ENCODE results near the gene UBR3.
"Not testable (repeated sequence)": the region's sequence is repeated elsewhere in the genome, so short reads cannot be mapped to it uniquely, and the experiment has no call there.

UBR3 gene

DNA sequence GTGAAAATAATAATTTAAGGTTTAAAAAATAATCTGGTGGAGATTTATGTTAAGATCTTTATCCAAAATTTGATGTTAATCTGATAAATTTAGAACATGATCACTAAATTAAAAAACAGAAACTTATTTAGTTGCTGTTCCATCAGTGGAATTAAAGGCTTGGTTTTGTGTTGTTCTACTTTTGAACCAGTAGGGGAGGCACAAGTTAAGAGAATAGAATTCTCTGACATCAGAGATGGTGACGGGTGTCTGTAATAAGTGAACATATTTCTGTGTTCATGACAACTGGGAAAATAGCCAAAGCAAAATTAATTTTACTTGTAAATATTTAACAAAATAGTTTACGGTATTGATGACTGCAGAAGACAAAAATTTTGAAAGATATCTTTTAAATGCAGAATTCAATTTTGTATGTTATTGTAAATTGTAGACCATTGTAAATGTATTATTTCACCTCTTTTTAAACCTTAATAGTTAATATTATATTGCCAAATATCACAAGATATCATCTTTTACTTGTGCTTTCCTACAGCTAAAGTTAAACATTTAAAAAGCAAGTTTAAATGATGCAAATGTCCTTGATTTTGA is 106.0 kb downstream of the UBR3 start:
- ChIA-PET CTCF (no interaction called here), POLR2A (ENCODE audit: low non-redundant PET) (no interaction called here)
- peak; percentile 36 for DNase-seq (ENCODE audit: low spot score)
- no peak overlapping the region for H3K27ac ChIP-seq
- TF ChIP-seq, protein P1, sequence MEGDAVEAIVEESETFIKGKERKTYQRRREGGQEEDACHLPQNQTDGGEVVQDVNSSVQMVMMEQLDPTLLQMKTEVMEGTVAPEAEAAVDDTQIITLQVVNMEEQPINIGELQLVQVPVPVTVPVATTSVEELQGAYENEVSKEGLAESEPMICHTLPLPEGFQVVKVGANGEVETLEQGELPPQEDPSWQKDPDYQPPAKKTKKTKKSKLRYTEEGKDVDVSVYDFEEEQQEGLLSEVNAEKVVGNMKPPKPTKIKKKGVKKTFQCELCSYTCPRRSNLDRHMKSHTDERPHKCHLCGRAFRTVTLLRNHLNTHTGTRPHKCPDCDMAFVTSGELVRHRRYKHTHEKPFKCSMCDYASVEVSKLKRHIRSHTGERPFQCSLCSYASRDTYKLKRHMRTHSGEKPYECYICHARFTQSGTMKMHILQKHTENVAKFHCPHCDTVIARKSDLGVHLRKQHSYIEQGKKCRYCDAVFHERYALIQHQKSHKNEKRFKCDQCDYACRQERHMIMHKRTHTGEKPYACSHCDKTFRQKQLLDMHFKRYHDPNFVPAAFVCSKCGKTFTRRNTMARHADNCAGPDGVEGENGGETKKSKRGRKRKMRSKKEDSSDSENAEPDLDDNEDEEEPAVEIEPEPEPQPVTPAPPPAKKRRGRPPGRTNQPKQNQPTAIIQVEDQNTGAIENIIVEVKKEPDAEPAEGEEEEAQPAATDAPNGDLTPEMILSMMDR (conservative IDR thresholded peaks at IDR 0.05; ENCODE audit: low read depth): peak; percentile 82

DNA sequence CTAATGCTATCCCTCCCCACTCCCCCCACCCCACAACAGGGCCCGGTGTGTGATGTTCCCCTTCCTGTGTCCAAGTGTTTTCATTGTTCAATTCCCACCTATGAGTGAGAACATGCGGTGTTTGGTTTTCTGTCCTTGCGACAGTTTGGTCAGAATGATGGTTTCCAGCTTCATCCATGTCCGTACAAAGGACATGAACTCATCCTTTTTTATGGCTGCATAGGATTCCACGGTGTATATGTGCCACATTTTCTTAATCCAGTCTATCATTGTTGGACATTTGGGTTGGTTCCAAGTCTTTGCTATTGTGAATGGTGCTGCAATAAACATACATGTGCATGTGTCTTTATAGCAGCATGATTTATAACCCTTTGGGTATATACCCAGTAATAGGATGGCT is 109.4 kb downstream of the UBR3 start:
- H3K27ac ChIP-seq; POLR2A ChIA-PET (ENCODE audit: low non-redundant PET); DNase-seq (ENCODE audit: low spot score); CTCF ChIA-PET: not testable (repeated sequence)

DNA sequence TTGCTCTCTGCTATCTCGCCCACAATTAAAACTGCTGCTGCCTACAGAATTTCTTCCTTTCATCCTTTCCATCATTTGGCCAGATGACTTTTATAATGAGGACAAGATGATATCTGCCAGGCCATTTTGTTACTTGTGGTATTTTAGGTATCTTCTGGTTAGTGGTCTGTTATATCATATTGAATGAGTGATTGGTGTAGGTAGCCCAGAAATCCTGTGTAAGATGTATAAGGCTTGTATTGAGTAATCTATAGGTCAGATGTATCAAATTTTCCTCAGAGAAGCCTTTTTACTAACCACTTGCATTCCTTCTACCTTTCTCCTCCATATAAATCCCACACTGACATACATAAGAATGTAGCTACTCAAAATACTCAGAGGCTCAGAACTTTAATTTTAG is 118.3 kb downstream of the UBR3 start:
- ChIA-PET POLR2A (ENCODE audit: low non-redundant PET) (no interaction called here), CTCF (no interaction called here)
- TF ChIP-seq, protein P1 (conservative IDR thresholded peaks at IDR 0.05; ENCODE audit: low read depth): no peak
- H3K27ac ChIP-seq: no peak overlapping the region
- no peak for DNase-seq (ENCODE audit: low spot score)

DNA sequence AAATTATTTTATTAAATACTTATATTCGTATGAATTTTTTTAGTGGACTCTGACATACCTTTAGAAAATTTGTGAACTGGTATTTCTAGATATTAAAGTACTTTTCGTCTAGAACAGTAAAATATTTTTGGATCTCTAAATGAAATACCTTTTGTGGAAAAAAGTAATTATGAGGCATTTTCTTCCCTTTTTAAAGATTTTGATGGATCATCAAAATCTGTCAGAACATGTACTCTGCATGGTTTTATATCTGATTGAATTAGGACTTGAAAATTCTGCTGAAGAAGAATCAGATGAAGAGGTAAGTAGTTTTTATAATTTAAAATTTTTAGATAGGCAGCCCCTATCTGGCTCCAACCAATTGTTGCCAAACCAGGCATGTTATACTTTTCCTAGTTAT is 118.8 kb downstream of the UBR3 start:
- CTCF ChIA-PET: no interaction called here
- no peak for DNase-seq (ENCODE audit: low spot score)
- TF ChIP-seq, protein P1 (conservative IDR thresholded peaks at IDR 0.05; ENCODE audit: low read depth): no peak
- POLR2A ChIA-PET (ENCODE audit: low non-redundant PET): no interaction called here
- no peak overlapping the region for H3K27ac ChIP-seq

DNA sequence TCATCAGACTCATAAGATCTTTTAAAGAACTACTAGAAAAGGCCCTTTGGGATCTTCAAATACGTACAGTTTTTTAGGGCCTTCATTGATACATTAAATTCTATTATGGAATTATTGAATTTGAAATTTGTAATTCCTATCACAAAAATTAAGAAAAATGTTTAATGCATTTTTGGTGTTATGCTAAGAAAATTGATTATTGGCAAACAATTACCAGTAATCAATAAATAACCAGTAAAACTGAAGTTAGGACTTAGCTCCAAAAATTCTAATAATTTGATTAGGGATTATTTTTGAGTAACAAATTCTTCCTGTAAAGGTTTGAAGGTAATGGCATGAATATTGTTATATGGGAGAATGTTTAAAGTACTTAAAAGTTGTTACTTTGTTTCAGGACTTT is 119.3 kb downstream of the UBR3 start:
- ChIA-PET CTCF (no interaction called here), POLR2A (ENCODE audit: low non-redundant PET) (no interaction called here)
- TF ChIP-seq, protein P1 (conservative IDR thresholded peaks at IDR 0.05; ENCODE audit: low read depth): no peak
- DNase-seq (ENCODE audit: low spot score): no peak
- H3K27ac ChIP-seq: no peak overlapping the region

DNA sequence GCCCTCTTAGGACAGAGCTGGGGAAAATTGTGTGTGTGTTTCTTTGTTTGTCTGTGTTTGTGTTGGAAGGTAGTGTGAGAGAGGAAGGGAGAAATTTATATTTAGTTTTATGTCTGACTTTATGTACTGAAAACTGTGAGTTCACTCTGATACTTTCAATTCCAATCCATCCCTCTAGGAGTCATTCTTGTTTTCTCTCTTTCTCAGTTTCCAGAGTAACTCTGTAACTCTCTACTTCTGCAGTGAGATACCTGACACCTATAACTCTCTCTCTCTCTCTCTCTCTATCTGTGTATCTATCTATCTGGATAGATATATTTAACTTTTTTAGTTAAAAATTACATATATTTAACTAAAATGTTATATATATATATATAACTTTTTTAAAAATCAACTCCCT is 128.7 kb downstream of the UBR3 start:
- DNase-seq (ENCODE audit: low spot score): no peak
- ChIA-PET POLR2A (ENCODE audit: low non-redundant PET) (no interaction called here), CTCF (no interaction called here)
- TF ChIP-seq, protein P1 (conservative IDR thresholded peaks at IDR 0.05; ENCODE audit: low read depth): no peak
- no peak overlapping the region for H3K27ac ChIP-seq

DNA sequence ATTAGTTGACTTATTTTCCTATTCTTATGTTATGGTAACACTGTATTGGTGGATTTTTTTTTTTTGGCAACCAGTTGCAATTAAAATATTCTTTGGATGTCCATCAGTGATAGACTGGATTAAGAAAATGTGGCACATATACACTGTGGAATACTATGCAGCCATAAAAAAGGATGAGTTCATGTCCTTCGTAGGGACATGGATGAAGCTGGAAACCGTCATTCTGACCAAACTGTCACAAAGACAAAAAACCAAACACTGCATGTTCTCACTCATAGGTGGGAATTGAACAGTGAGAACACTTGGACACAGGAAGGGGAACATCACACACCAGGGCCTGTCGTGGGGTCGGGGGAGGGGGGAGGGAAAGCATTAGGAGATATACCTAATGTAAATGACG is 130.0 kb downstream of the UBR3 start:
- DNase-seq (ENCODE audit: low spot score); POLR2A ChIA-PET (ENCODE audit: low non-redundant PET); CTCF ChIA-PET; H3K27ac ChIP-seq: not testable (repeated sequence)

DNA sequence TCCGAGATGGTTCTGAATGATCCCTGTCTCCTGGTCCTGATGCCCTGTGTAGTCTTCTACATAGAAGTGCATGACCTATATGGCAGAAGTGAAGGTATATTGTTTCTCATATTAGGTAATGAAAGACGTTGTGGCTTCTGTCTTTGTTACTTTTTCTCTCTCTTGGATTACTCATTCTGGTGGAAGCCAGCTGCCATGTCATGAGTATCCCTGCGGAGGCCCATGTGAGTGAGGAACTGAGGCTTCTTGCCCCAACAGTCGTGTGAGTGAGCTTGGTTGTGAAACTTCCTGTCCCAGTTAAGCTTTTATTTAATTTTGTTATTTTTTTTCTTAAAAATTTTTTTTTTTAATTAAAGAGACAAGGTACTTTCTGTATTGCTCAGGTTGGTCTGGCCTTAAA is 134.7 kb downstream of the UBR3 start:
- CTCF ChIA-PET: no interaction called here
- POLR2A ChIA-PET (ENCODE audit: low non-redundant PET): no interaction called here
- no peak overlapping the region for H3K27ac ChIP-seq
- TF ChIP-seq, protein P1 (conservative IDR thresholded peaks at IDR 0.05; ENCODE audit: low read depth): no peak
- DNase-seq (ENCODE audit: low spot score): no peak
